GM12873 (cell line): ENCODE data around the gene GATA1.

Experiments used
- CTCF ChIP-seq: IDR thresholded peaks from 2 replicates; pipeline ENCODE4 v1.5.1; 2012; ENCODE audit warnings: low read depth, mild to moderate bottlenecking, moderate library complexity, low read length, control low read depth; ENCODE audit not compliant: insufficient read depth; ENCODE audit errors: missing control alignments

Gene GATA1

GRCh38 chrX:48786341-48786800, at the start of gene GATA1:
GATA1 (plus strand) TSS chrX:48786590; CDS start chrX:48791110, 4,520 bp downstream.
- TF ChIP-seq CTCF = no peak

GRCh38 chrX:48736878-48737212, 49.5 kb upstream of the GATA1 start:
- TF ChIP-seq CTCF = no peak

- TF ChIP-seq CTCF = no peak
These were observed 49.0 kb upstream of the GATA1 start for GRCh38 chrX:48737213-48737938.

GRCh38 chrX:48737940-48738339, 48.5 kb upstream of the GATA1 start:
- no peak for TF ChIP-seq CTCF

- no peak for TF ChIP-seq CTCF
These were observed 44.6 kb upstream of the GATA1 start for GRCh38 chrX:48741834-48742233.

GRCh38 chrX:48745222-48745621, 41.2 kb upstream of the GATA1 start:
- TF ChIP-seq CTCF = no peak

- no peak for TF ChIP-seq CTCF
These were observed 38.9 kb upstream of the GATA1 start for GRCh38 chrX:48747415-48748016.
